ENCODE results near the gene PARD3. TPM values are rescaled to one million over a fixed set of nuclear protein-coding genes. Genes with fewer than 3 reads are reported as not detected.

PARD3 gene
- total RNA-seq, 1 experiment from 2014 or later, result 154 TPM

DNA sequence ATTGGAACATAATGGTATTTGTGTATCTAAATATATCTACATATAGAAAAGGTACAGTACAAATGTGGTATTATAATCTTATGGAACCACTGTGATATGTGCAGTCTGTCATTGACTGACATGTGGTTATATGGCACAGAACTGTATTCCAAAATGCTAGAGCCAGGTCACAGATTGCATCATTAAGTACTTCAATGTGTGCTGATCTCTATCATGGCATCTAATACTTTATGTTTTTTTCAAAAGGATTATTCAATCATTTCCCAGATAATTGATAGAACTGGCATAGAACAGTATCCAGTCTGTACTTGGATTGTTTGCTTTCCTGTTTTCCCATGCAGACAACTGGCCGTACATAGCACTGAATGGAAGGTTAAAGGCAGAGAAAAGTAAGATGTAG, 662.7 kb downstream of the PARD3 start:
- no peaks in the 10 kb centered on the region for H3K9me3 ChIP-seq (ENCODE audit: low read length)
- no peaks in the 10 kb centered on the region for H3K36me3 ChIP-seq (ENCODE audit: low read depth, low read length)
- H3K9ac ChIP-seq (ENCODE audit: low read length), result no peak overlapping the region
- ATAC-seq, result no peak
- ChIA-PET POLR2A (ENCODE audit: unreplicated experiment) (no interaction called here), CTCF (no interaction called here)
- TF ChIP-seq EZH2phosphoT487 (IDR thresholded peaks at IDR 0.05; ENCODE audit: borderline replicate concordance, low read length) (no peak), EZH2 (IDR thresholded peaks at IDR 0.05; ENCODE audit: low read length, unreplicated experiment) (no peak)
- TF ChIP-seq, protein P1, sequence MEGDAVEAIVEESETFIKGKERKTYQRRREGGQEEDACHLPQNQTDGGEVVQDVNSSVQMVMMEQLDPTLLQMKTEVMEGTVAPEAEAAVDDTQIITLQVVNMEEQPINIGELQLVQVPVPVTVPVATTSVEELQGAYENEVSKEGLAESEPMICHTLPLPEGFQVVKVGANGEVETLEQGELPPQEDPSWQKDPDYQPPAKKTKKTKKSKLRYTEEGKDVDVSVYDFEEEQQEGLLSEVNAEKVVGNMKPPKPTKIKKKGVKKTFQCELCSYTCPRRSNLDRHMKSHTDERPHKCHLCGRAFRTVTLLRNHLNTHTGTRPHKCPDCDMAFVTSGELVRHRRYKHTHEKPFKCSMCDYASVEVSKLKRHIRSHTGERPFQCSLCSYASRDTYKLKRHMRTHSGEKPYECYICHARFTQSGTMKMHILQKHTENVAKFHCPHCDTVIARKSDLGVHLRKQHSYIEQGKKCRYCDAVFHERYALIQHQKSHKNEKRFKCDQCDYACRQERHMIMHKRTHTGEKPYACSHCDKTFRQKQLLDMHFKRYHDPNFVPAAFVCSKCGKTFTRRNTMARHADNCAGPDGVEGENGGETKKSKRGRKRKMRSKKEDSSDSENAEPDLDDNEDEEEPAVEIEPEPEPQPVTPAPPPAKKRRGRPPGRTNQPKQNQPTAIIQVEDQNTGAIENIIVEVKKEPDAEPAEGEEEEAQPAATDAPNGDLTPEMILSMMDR (conservative IDR thresholded peaks at IDR 0.05; ENCODE audit: low read depth, low read length), result no peak
- peaks cover 4% of the 10 kb centered on the region for H3F3A ChIP-seq (ENCODE audit: low read length, unreplicated experiment)
- no peak for DNase-seq
- peaks cover 16% of the 10 kb centered on the region for H3K4me1 ChIP-seq (ENCODE audit: insufficient read depth, low read length)
- no peaks in the 10 kb centered on the region for H3K79me2 ChIP-seq (ENCODE audit: low read length)
- intact Hi-C loops (cut with micrococcal nuclease), result no loop called here
- H3K9me2 ChIP-seq (replicated peaks; ENCODE audit: low read length), result no peaks in the 10 kb centered on the region
- no peak overlapping the region for H3K4me2 ChIP-seq (ENCODE audit: low read length)
- no peak overlapping the region for H3K27ac ChIP-seq (ENCODE audit: low read length)
- no TSS peak for BruUV-seq (replicated peaks)
- no peak overlapping the region for H2AFZ ChIP-seq (ENCODE audit: low read length)
- H4K20me1 ChIP-seq (ENCODE audit: low read length), result no peaks in the 10 kb centered on the region
- no peak overlapping the region for H3K4me3 ChIP-seq (ENCODE audit: low read length)
- H3K27me3 ChIP-seq (ENCODE audit: low read length), result no peaks in the 10 kb centered on the region

DNA sequence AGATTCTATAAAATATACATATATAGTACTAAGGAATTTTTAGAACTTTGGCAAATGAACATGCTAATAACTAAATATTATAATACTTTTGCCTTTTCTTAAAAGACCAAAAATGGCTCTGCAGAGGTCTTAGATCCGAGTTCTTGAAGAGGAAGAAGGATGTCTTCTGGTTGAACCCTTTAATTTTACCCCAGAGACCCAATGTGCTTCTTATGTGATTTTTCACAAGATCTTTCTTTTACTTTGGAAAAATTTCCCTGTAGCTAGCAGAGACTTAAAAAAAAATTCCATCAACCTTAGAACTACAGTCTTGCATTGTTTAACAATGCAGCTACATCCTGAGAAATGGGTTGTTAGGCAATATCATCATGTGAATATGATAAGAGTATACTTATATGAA, 663.2 kb downstream of the PARD3 start:
- H3K4me2 ChIP-seq (ENCODE audit: low read length), result no peak overlapping the region
- no peak overlapping the region for H3K27ac ChIP-seq (ENCODE audit: low read length)
- TF ChIP-seq EZH2phosphoT487 (IDR thresholded peaks at IDR 0.05; ENCODE audit: borderline replicate concordance, low read length) (no peak), EZH2 (IDR thresholded peaks at IDR 0.05; ENCODE audit: low read length, unreplicated experiment) (no peak)
- TF ChIP-seq, protein P1 (conservative IDR thresholded peaks at IDR 0.05; ENCODE audit: low read depth, low read length), result no peak
- H3K9ac ChIP-seq (ENCODE audit: low read length), result no peak overlapping the region
- H3K9me3 ChIP-seq (ENCODE audit: low read length), result no peaks in the 10 kb centered on the region
- H3K79me2 ChIP-seq (ENCODE audit: low read length), result no peaks in the 10 kb centered on the region
- intact Hi-C loops (cut with micrococcal nuclease), result no loop called here
- no peaks in the 10 kb centered on the region for H3K27me3 ChIP-seq (ENCODE audit: low read length)
- no peak overlapping the region for H2AFZ ChIP-seq (ENCODE audit: low read length)
- ChIA-PET POLR2A (ENCODE audit: unreplicated experiment) (no interaction called here), CTCF (no interaction called here)
- no peaks in the 10 kb centered on the region for H3K9me2 ChIP-seq (replicated peaks; ENCODE audit: low read length)
- ATAC-seq (no peak), DNase-seq (no peak)
- no peaks in the 10 kb centered on the region for H4K20me1 ChIP-seq (ENCODE audit: low read length)
- H3K36me3 ChIP-seq (ENCODE audit: low read depth, low read length), result no peaks in the 10 kb centered on the region
- no peaks in the 10 kb centered on the region for H3F3A ChIP-seq (ENCODE audit: low read length, unreplicated experiment)
- no peak overlapping the region for H3K4me3 ChIP-seq (ENCODE audit: low read length)
- no TSS peak for BruUV-seq (replicated peaks)
- H3K4me1 ChIP-seq (ENCODE audit: insufficient read depth, low read length), result peaks cover 11% of the 10 kb centered on the region

DNA sequence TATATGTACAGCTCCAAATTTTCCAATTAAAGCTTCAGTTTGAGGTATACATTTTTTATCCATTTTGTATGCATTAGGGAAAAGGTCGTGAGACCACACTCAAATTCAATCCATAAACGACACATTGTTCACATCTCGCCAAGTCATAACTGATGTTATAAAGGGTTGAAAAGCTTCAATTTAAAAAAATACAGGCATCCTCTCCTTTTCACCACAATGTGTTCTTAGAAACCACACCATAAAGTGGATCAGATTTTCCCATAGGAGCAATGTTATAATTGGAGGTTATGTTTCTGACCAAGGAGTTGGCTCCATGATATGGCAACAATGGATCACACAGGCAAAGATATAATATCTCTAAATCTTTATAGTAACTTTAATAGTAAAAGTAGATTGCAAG, 663.6 kb downstream of the PARD3 start:
- no TSS peak for BruUV-seq (replicated peaks)
- Histone ChIP-seq H3K79me2 (ENCODE audit: low read length) (no peaks in the 10 kb centered on the region), H4K20me1 (ENCODE audit: low read length) (no peaks in the 10 kb centered on the region), H3K27ac (ENCODE audit: low read length) (no peak overlapping the region), H3K27me3 (ENCODE audit: low read length) (no peaks in the 10 kb centered on the region), H3K36me3 (ENCODE audit: low read depth, low read length) (no peaks in the 10 kb centered on the region), H3K4me1 (ENCODE audit: insufficient read depth, low read length) (peaks cover 8% of the 10 kb centered on the region), H3K4me3 (ENCODE audit: low read length) (no peak overlapping the region), H2AFZ (ENCODE audit: low read length) (no peak overlapping the region), H3K4me2 (ENCODE audit: low read length) (no peak overlapping the region), H3F3A (ENCODE audit: low read length, unreplicated experiment) (no peaks in the 10 kb centered on the region), H3K9me3 (ENCODE audit: low read length) (no peaks in the 10 kb centered on the region), H3K9me2 (replicated peaks; ENCODE audit: low read length) (0 out of 2 replicates have a peak, but pooled peaks cover 3% of the 10 kb centered on the region), H3K9ac (ENCODE audit: low read length) (no peak overlapping the region)
- intact Hi-C loops (cut with micrococcal nuclease), result no loop called here
- CTCF ChIA-PET, result interaction anchor here (0.6 to 0.7 kb wide), 2 partner anchors 9 to 486 kb away, joined by 3 to 10 read pairs; no protein-coding TSS in a partner anchor
- TF ChIP-seq, protein P1 (conservative IDR thresholded peaks at IDR 0.05; ENCODE audit: low read depth, low read length), result no peak
- TF ChIP-seq EZH2 (IDR thresholded peaks at IDR 0.05; ENCODE audit: low read length, unreplicated experiment) (no peak), EZH2phosphoT487 (IDR thresholded peaks at IDR 0.05; ENCODE audit: borderline replicate concordance, low read length) (no peak)
- ATAC-seq, result no peak
- DNase-seq, result no peak
- POLR2A ChIA-PET (ENCODE audit: unreplicated experiment), result interaction anchor here (0.7 kb wide), 1 partner anchor 428 kb away, joined by 5 read pairs; no protein-coding TSS in a partner anchor
